ENCODE data around the gene RRP15.
"Not testable (repeated sequence)": the region's sequence is repeated elsewhere in the genome, so short reads cannot be mapped to it uniquely, and the experiment has no call there.

RRP15 gene

DNA sequence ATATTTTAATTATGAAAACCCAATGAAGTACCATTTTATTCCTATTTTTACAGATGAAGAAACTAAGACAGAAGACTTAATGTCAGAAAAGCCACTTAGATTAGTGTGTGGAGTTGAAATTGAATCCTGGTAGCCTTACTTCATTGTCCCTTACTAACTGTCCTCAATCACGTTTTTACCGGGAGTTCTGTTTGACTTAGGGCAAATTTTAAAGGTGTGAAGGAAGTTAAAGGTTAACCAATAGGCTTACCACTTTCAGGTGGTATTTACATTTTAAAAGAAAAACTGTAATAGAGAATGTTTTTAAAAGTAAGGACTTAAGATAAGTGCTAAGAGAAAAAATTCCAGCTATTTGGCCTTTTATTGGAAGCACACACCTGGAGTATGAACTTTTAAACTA lies 12.4 kb downstream of the RRP15 start:
- no peak for DNase-seq (ENCODE audit: low read depth)

GRCh38 chr1:218297867-218298266 lies 12.8 kb downstream of the RRP15 start:
- DNase-seq (ENCODE audit: low read depth): no peak

- no peak for DNase-seq (ENCODE audit: low read depth)
These were observed 13.3 kb downstream of the RRP15 start for GRCh38 chr1:218298398-218298797.

- DNase-seq (ENCODE audit: low read depth): no peak
These were observed 14.3 kb downstream of the RRP15 start for GRCh38 chr1:218299416-218299815.

- DNase-seq (ENCODE audit: low read depth): no peak
These were observed 16.1 kb downstream of the RRP15 start for GRCh38 chr1:218301217-218301616.

- no peak for DNase-seq (ENCODE audit: low read depth)
These were observed 17.1 kb downstream of the RRP15 start for GRCh38 chr1:218302155-218302554.

- no peak for DNase-seq (ENCODE audit: low read depth)
These were observed 18.2 kb downstream of the RRP15 start for GRCh38 chr1:218303176-218303879.

DNA sequence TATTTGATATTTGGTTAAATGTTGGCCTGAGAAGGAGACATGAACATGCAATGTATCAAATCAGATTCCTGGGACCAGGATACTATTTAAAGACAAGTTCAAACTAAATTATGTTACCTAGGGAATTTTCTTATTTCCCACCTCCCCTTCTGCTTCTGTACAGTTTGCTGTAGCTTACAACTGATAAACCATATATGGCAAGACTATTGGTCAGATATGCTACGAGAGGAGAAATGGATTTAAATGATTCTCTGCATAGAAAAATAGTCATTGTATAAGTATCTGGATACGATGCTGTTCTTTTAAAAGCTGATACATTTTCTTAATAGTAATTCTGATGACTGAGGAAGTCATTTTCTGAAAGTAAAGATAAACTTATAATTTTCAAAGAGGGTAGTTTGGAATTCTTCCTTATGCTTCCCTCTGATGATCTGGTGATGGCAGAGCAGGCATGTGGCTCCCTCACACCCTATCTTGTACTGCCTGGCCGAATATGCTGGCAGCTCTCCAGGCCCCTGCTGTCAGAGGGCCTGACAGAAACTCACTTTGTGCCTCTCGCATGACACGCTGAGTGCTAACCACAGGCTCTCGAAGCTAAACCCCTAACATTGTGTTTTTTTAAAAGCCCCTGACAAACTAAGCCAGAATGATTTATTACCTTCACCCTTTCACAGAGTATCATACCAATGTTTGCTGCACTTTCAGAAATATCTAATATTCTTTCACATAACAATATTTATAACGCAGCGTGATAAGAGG lies 19.4 kb downstream of the RRP15 start:
- DNase-seq (ENCODE audit: low read depth): no peak

DNA sequence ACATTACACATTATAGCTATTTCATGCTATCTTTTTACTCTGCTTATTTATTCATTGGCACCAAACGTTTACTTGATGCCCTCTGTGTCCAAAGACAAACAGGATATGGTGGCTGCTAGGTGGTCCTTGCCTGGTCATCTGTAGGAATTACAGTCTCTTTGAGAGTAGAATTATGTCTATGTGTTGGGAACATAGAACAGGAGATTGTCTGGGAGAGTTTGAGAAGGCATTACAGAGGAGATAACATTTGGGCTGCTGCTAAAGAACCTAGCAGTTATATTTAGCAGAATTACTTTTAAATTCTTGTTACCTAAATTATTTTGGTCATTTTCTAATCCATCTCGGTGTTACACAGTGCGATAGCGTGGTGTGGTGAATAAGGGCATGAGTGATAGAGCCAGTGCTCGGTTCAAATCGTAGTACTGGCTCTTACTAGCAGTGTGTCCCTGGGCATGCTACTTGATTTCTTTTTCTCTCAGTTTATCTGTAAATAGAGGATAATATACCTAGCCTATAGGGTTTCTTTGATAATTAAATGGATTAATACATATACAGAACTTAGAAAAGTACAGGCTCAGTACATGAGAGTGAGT lies 20.5 kb downstream of the RRP15 start:
- DNase-seq (ENCODE audit: low read depth): no peak

DNA sequence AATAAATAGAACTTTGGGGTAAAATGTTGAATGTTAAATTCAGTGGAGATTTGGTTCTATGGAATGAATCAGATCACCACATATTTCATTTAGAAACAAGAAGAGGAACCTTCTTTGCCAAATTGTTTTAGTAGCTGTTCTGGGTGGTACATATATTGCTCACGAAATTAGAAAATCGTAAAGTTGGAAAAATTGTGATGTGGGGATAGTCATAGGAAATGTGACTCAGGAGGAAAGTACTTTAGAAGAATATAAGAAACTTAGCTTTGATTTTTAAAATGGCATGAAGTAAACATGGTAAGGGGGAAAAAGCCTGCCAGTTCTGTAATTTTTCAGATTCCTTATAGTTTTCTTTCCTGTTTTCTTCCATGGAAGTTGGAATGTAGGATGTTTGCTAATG lies 27.4 kb downstream of the RRP15 start:
- DNase-seq (ENCODE audit: low read depth): no peak

- no peak for DNase-seq (ENCODE audit: low read depth)
These were observed 29.2 kb downstream of the RRP15 start for GRCh38 chr1:218314316-218314715.

DNA sequence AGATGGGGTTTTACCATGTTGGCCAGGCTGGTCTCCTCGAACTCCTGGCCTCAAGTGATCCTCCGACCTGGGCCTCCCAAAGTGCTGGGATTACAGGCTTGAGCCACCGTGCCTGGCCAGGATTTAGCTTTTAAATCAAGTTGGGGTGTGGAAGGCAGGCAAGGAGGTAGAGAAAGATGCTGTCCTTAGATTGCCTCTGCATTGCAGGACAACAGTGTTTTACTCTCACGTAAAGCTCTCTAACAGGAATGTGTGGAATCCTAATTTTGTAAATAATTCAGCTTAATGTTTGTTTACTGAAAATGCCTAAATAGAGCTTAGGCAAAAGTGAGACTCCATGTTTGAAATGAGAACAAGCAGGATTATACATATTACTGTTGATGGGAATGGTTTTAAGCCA lies 30.5 kb downstream of the RRP15 start:
- no peak for DNase-seq (ENCODE audit: low read depth)

DNA sequence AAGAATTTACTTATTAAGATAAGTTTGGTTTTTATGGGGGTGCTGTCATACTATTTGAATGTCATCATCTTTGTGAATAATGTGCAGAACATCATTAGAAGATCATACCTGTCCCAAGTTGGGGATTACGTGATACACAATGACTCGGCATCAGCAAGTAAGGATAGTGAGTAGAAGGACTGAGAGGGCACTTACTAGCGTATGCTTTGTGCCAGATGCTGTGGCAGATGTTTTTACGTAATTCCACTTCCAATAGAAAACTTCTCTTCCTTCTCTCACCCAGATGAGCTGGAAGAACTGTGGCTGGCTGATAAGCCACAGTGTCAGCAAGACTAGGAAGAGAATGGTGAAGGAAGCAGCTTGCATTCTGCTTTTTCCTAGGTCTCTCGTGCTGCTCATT lies 32.0 kb downstream of the RRP15 start:
- no peak for DNase-seq (ENCODE audit: low read depth)

DNA sequence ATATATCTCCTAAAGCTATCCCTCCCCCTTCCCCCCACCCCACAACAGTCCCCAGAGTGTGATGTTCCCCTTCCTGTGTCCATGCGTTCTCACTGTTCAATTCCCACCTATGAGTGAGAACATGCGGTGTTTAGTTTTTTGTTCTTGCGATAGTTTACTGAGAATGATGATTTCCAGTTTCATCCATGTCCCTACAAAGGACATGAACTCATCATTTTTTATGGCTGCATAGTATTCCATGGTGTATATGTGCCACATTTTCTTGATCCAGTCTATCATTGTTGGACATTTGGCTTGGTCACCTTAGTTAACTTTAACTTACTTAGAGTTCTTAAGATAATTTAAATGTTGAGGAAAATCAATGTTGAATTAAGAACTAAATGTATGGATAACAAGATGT lies 35.1 kb downstream of the RRP15 start:
- not testable (repeated sequence) for DNase-seq (ENCODE audit: low read depth)

GRCh38 chr1:218322762-218323161 lies 37.7 kb downstream of the RRP15 start:
- no peak for DNase-seq (ENCODE audit: low read depth)

GRCh38 chr1:218323568-218324225 lies 38.6 kb downstream of the RRP15 start:
- no peak for DNase-seq (ENCODE audit: low read depth)

- DNase-seq (ENCODE audit: low read depth): no peak
These were observed 39.1 kb downstream of the RRP15 start for GRCh38 chr1:218324226-218324580.

- DNase-seq (ENCODE audit: low read depth): no peak
These were observed 43.7 kb downstream of the RRP15 start for GRCh38 chr1:218328769-218329168.

DNA sequence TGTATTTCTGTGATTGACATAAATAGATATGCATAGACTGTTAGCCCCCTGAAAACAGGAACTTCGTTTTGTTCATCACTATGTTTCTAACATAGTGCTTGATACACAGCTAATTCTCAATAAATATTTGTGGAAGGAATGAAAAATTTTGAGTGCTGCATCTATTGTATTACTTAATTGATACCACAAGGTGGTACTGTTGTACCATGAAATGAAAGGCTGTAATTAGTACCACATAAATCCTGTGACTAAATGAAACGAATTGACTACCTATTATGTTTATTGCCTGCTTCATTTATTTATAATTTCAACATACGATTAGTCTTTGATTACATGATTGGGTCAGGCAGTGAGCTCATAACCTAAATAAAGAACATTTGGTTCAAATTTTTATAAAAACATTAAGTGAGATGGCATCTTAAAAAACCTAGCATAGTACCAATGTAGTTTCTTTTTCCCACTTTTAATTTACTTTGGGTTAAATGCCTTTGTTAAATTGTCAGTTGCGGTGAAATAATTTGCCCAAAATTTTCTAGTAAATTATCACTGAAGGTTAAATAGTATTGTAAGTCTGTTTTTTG lies 45.0 kb downstream of the RRP15 start:
- no peak for DNase-seq (ENCODE audit: low read depth)

- no peak for DNase-seq (ENCODE audit: low read depth)
These were observed 47.3 kb downstream of the RRP15 start for GRCh38 chr1:218332416-218332815.

- DNase-seq (ENCODE audit: low read depth): no peak
These were observed 51.2 kb downstream of the RRP15 start for GRCh38 chr1:218336328-218336727.

GRCh38 chr1:218339267-218339831 lies 54.3 kb downstream of the RRP15 start:
- DNase-seq (ENCODE audit: low read depth): no peak

Measured in T-helper 22 cell (primary cell).